ENCODE data around the gene TMEM272.

DNA sequence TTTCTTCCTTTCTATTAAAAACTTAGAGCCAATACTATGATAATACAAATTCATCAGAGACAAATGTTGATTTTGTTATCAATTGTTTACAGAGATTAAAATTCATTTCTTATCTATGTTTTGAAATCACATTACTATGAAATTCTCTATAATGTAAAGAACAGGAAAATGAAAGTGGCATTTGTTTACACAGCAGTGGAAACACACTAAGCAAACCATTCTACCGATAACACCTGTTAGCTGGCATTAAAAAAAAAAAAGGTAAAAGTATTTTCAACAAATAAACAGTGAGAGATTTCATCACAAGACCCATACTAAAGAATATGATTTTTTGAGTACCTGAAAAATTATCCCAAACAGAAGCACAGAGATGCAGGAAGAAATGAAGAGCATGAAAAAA lies 12.0 kb upstream of the TMEM272 start:
- no peak for TF ChIP-seq EZH2phosphoT487 (IDR thresholded peaks at IDR 0.05; ENCODE audit: insufficient read depth, low read depth)
- no peak for TF ChIP-seq EZH2 (IDR thresholded peaks at IDR 0.05; ENCODE audit: insufficient read depth, poor library complexity, severe bottlenecking)
